ENCODE measurements around the gene TTLL11.

The TTLL11 gene

DNA sequence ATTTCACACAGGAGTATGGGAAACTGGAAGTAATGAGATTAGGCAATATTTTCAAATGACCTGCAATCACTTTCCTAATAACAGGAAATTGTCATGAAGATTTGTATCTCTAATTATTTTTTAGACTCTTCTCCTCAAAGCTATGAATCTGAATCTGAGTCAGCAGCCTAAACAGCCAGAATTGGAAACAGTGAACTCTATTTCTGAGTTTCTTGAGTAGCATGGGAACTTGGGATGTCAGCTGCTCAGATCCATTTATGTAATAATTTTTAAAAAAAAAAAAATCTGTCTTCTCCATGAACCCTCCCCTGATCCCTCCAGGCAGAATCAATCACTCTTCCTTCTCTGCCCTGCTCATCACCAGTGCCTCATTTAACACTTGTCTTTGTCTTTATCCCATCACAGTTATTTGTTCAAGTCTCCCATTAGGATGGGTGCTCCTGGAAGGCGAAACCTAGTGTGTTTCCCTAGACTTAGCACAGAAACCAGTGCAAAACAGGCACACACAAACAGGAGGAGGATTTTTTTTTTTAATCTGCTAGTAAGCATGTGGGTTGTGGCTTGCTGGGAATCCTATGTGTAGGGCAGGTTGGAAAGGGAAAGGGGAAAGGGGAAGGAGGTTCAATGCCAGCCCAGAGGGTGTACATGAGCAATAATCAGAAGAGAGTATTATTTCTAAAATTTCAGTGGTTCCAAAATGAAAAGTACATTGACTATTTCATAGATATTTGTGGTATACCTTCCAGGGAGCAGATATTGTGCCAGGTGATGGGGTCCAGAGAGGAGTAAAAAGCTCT is 186.8 kb downstream of the TTLL11 start:
- Histone ChIP-seq H2AFZ (ENCODE audit: low read length) (no peak overlapping the region), H3K9me3 (ENCODE audit: insufficient read depth, low read depth, low read length) (no peaks in the 10 kb centered on the region; the same call in 1 of the 2 replicates), H3K9ac (ENCODE audit: low read depth, low read length, poor library complexity, severe bottlenecking) (no peak overlapping the region), H3K4me2 (ENCODE audit: low read depth, low read length, poor library complexity, severe bottlenecking) (no peak overlapping the region), H3K4me3 (ENCODE audit: low read length, poor library complexity, severe bottlenecking) (no peak overlapping the region), H3K27me3 (ENCODE audit: insufficient read depth, low read length, poor library complexity, severe bottlenecking) (no peaks in the 10 kb centered on the region), H3K36me3 (ENCODE audit: insufficient read depth, low read length) (peaks cover 6% of the 10 kb centered on the region; the same call in 1 of the 2 replicates), H3K9me2 (replicated peaks; ENCODE audit: low read depth, low read length) (no peaks in the 10 kb centered on the region), H3K4me1 (ENCODE audit: insufficient read depth, low read length, poor library complexity, severe bottlenecking) (peaks cover 32% of the 10 kb centered on the region), H4K20me1 (ENCODE audit: insufficient read depth, low read length, poor library complexity, severe bottlenecking) (no peaks in the 10 kb centered on the region), H3F3A (ENCODE audit: low read depth) (no peaks in the 10 kb centered on the region), H3K79me2 (ENCODE audit: insufficient read depth, low read length) (no peaks in the 10 kb centered on the region)
- TF ChIP-seq EZH2phosphoT487 (IDR thresholded peaks at IDR 0.05; ENCODE audit: borderline replicate concordance): no peak
- TF ChIP-seq, protein P1, sequence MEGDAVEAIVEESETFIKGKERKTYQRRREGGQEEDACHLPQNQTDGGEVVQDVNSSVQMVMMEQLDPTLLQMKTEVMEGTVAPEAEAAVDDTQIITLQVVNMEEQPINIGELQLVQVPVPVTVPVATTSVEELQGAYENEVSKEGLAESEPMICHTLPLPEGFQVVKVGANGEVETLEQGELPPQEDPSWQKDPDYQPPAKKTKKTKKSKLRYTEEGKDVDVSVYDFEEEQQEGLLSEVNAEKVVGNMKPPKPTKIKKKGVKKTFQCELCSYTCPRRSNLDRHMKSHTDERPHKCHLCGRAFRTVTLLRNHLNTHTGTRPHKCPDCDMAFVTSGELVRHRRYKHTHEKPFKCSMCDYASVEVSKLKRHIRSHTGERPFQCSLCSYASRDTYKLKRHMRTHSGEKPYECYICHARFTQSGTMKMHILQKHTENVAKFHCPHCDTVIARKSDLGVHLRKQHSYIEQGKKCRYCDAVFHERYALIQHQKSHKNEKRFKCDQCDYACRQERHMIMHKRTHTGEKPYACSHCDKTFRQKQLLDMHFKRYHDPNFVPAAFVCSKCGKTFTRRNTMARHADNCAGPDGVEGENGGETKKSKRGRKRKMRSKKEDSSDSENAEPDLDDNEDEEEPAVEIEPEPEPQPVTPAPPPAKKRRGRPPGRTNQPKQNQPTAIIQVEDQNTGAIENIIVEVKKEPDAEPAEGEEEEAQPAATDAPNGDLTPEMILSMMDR (conservative IDR thresholded peaks at IDR 0.05; ENCODE audit: low read length): no peak

DNA sequence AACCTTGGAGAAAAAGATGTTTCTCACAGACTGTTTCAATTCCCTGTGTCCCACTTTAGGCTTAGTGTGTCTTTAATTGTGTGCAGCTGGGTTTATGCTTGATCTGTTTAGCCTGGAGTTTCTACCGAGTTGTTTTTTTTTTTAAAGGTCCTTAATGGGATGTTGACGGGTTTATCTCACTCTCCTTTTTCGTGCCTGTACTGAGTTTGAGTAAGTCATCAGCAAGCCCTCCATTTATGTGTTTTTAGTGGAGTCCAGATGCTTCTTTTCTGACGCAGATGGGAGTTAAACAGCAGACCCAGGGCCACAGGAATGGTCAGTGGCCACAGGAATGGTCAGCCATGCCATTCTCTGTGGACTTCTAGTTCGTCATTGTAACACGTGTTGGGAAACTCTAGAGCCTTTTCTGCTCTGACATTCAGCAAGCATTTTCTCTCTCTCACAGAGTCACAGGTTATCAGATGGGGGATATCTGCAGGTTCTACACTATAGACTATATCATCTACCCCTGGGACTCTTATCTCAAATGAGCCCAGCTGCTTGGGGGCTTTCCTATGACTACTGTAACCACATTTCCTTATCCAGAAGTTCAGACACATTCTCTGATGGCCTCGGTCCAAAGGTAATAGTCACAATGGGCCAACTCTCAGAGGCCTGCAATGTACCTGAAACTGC is 190.5 kb downstream of the TTLL11 start:
- Histone ChIP-seq H3K79me2 (ENCODE audit: insufficient read depth, low read length) (no peaks in the 10 kb centered on the region), H3K4me2 (ENCODE audit: low read depth, low read length, poor library complexity, severe bottlenecking) (no peak overlapping the region)

DNA sequence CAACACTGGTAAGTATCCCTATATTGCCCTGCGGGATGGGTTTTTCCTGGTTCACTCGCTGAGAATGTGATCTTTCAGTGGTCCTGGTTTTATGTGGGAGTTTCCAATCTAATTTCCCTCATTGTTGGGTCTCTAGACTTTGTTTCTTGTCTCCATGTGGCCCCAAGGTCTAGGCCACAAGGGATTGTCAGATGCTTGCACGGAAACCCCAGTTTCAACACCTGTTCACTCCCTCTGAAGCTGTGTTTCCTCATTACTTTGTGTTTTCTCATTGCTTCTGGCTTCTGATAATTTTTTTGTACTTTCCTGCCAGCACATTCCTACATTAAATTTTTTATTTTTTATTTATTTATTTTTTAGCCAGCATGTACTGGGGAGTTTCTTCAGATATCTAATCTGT is 191.5 kb downstream of the TTLL11 start:
- Histone ChIP-seq H3K4me1 (ENCODE audit: insufficient read depth, low read length, poor library complexity, severe bottlenecking) (peaks cover 14% of the 10 kb centered on the region), H3F3A (ENCODE audit: low read depth) (0 out of 2 replicates have a peak, but pooled peaks cover under 1% of the 10 kb centered on the region), H3K36me3 (ENCODE audit: insufficient read depth, low read length) (no peaks in the 10 kb centered on the region), H3K27me3 (ENCODE audit: insufficient read depth, low read length, poor library complexity, severe bottlenecking) (no peaks in the 10 kb centered on the region), H3K4me2 (ENCODE audit: low read depth, low read length, poor library complexity, severe bottlenecking) (no peak overlapping the region), H3K4me3 (ENCODE audit: low read length, poor library complexity, severe bottlenecking) (no peak overlapping the region), H3K9ac (ENCODE audit: low read depth, low read length, poor library complexity, severe bottlenecking) (no peak overlapping the region), H3K79me2 (ENCODE audit: insufficient read depth, low read length) (no peaks in the 10 kb centered on the region), H3K9me2 (replicated peaks; ENCODE audit: low read depth, low read length) (no peaks in the 10 kb centered on the region), H3K9me3 (ENCODE audit: insufficient read depth, low read depth, low read length) (peaks cover 8% of the 10 kb centered on the region; the same call in 1 of the 2 replicates), H4K20me1 (ENCODE audit: insufficient read depth, low read length, poor library complexity, severe bottlenecking) (no peaks in the 10 kb centered on the region), H2AFZ (ENCODE audit: low read length) (no peak overlapping the region)
- TF ChIP-seq EZH2phosphoT487 (IDR thresholded peaks at IDR 0.05; ENCODE audit: borderline replicate concordance): no peak
- TF ChIP-seq, protein P1 (conservative IDR thresholded peaks at IDR 0.05; ENCODE audit: low read length): no peak

More for the DNA sequence above, 190.5 kb downstream of the TTLL11 start:
- Histone ChIP-seq H3K9me3 (ENCODE audit: insufficient read depth, low read depth, low read length) (peaks cover 8% of the 10 kb centered on the region; the same call in 1 of the 2 replicates), H4K20me1 (ENCODE audit: insufficient read depth, low read length, poor library complexity, severe bottlenecking) (no peaks in the 10 kb centered on the region), H3K9me2 (replicated peaks; ENCODE audit: low read depth, low read length) (no peaks in the 10 kb centered on the region), H3K9ac (ENCODE audit: low read depth, low read length, poor library complexity, severe bottlenecking) (peak overlapping the region; percentile 29), H3K4me1 (ENCODE audit: insufficient read depth, low read length, poor library complexity, severe bottlenecking) (peaks cover 14% of the 10 kb centered on the region), H3F3A (ENCODE audit: low read depth) (no peaks in the 10 kb centered on the region), H3K27me3 (ENCODE audit: insufficient read depth, low read length, poor library complexity, severe bottlenecking) (no peaks in the 10 kb centered on the region), H3K36me3 (ENCODE audit: insufficient read depth, low read length) (no peaks in the 10 kb centered on the region), H3K4me3 (ENCODE audit: low read length, poor library complexity, severe bottlenecking) (no peak overlapping the region), H2AFZ (ENCODE audit: low read length) (no peak overlapping the region)
- TF ChIP-seq, protein P1 (conservative IDR thresholded peaks at IDR 0.05; ENCODE audit: low read length): no peak
- TF ChIP-seq EZH2phosphoT487 (IDR thresholded peaks at IDR 0.05; ENCODE audit: borderline replicate concordance): no peak

Measured in Loucy (cell line).